Hematopoietic multipotent progenitor cell treated with erythropoietin and hydrocortisone succinate and interleukin-3 and kit ligand, for 15 days (in vitro differentiated cells): ENCODE results near the gene QPCT.
"Not testable (repeated sequence)": the region's sequence is repeated elsewhere in the genome, so short reads cannot be mapped to it uniquely, and the experiment has no call there.

Experiments
- DNase-seq: peaks from one replicate; pipeline ENCODE4 v3.0.0-alpha.2; 2015; ENCODE audit warnings: low spot score

Gene QPCT

DNA sequence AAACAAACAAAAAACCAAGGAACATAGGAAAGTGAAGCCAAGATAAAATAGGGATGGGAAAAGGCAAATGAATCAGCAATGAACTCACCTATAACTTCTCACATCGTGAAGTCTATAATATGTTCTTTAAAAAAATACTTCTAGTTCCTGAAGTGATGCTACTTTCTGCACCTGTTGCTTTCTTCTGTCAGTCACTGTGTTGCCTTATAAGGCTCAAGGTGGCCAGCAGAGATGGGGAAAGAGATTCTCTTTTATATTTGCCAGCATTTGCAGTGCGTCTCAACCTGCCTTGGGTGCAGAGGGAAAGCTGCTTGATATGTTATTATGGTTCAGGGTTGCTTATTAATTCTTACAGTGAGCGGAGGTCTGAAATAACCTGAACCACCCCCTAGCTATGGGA is 14.0 kb downstream of the QPCT start:
- no peak for DNase-seq

GRCh38 chr2:37361216-37361815 is 16.9 kb downstream of the QPCT start:
- DNase-seq, result no peak

GRCh38 chr2:37361994-37362698 is 17.7 kb downstream of the QPCT start:
- no peak for DNase-seq

- no peak for DNase-seq
These were observed 19.9 kb downstream of the QPCT start for GRCh38 chr2:37364351-37364750.

- DNase-seq, result no peak
These were observed 21.2 kb downstream of the QPCT start for GRCh38 chr2:37365669-37366068.

GRCh38 chr2:37366773-37367172 is 22.3 kb downstream of the QPCT start:
- DNase-seq, result no peak

- no peak for DNase-seq
These were observed 22.9 kb downstream of the QPCT start for GRCh38 chr2:37367310-37367709.

DNA sequence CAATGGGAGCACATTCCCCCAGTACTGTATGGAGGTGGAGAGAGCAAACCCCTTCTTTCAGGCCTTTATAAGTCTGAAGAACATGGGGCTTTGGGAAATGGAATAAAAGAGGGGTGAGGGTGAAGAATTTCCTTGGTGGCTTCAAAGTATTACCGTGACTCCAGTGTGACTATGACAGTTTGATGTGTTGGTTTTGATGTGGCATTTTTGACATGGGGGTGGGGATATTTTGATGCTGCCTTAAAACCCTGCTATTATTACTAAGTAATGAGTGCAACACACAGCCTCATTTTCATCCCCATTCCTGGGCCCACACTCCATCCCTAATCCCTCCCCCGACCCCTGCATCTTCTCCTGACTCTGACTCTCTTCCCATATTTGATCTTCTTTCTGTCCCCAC is 23.6 kb downstream of the QPCT start:
- DNase-seq, result no peak

DNA sequence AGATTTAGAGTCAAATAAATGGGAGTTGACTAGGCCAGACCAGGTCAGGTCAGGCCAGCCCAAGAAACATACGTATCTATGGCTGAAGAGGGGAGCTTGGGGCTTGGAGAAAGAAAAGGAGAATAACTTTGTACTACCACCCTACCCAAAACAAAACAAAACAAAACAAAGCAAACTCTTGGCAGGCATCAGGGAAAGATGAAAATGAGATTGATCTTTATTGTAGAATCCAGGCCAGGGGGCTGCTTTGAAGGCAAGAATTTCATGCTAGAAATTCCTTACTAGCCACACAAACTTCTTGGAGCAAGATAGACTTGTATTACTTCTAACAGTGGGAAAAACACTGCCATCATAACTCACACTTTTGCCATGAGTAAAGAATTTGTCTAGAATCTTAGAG is 26.2 kb downstream of the QPCT start:
- DNase-seq, result no peak

GRCh38 chr2:37372000-37372399 is 27.6 kb downstream of the QPCT start:
- DNase-seq, result no peak

GRCh38 chr2:37375741-37376288 is 31.4 kb downstream of the QPCT start:
- no peak for DNase-seq

GRCh38 chr2:37376421-37377186 is 32.2 kb downstream of the QPCT start:
- DNase-seq, result no peak

DNA sequence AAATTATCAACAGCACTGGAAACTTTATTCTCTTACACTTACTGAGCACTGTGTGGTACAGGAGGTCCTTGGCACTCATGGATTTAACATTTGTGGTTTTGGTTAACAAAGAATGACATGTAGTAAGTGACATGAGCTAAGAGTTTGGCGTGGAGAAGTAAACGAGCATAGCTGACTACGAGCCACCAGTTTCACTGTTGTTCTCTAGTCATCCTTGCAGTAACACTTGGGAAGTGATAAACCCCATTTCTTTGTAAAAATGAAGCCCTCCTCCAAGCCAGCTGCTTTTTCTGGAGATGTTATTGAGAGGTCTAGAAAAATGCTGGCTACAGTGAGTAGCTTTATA is 32.7 kb downstream of the QPCT start:
- DNase-seq, result no peak

DNA sequence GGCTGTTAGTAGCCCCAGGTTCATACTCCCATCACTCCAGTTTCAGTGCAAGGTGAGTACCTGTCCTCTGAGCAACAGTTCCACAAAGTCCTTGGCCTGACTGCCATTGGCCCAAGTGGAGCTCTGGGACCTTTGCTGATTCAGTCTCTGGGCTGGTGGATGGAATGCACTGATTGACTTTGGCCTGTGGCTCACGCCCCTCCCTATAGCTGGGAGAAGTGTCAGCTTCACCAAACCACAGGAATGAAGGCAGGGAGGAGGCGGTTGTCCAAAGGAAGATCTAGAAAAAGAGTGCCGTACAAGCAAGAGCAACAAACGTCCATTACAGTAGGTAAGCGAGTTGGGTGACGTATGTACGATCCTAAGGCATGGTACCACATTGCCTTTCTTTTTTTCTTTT is 34.0 kb downstream of the QPCT start:
- DNase-seq, result no peak

- DNase-seq, result no peak
These were observed 35.5 kb downstream of the QPCT start for GRCh38 chr2:37379881-37380296.

GRCh38 chr2:37380787-37381186 is 36.4 kb downstream of the QPCT start:
- not testable (repeated sequence) for DNase-seq

DNA sequence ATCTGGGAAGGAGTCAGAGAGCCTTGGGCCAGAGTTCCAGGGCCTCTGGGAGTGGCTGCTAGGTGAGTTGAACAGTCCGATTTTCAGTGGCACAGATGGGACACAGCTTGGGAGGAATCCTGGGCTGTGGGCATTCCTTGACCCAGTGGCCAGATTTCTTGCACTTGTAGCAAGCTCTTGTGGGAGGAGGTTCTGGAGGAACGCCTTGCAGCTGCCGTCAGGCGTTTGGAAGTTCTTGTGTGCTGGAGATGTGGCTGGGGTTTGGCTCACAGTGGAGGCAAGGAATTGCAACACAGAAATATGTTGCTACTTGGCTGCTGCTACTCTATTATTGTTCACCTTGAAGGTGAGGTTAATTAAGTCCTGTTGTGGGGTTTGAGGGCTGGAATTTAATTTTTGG is 39.8 kb downstream of the QPCT start:
- not testable (repeated sequence) for DNase-seq

DNA sequence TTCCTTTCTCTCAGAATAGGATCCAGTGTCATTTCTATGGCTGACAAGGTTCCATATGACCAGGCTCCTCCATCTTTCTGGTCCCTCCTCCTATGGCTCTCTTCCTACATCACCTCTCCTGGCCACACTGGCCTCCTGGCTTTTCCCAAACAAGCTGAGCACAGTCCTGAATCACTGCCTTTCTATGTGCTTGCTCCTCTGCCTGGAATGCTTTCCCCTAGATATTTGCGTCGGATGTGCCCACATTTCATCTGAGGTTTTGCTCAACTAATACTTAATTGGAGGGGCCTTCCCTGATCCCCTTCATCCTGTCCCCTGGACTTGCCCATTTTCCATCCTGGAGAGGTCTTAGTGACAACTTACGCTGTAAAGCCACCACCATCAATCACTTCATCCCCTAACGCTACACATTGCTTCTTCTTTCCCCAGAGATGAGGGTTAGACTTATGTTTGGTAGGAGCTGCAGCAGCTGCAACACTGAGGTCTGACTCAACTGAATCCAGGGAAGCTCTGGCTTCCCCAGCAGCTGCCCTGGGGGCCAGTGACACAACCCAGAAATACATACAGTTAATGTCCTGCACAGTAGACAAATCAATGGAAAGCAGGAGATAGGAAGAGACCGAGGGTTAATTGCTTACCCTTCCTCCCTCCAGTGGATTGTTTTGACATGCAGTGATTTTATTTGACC is 42.9 kb downstream of the QPCT start:
- no peak for DNase-seq

GRCh38 chr2:37388074-37388473 is 43.6 kb downstream of the QPCT start:
- DNase-seq, result no peak

DNA sequence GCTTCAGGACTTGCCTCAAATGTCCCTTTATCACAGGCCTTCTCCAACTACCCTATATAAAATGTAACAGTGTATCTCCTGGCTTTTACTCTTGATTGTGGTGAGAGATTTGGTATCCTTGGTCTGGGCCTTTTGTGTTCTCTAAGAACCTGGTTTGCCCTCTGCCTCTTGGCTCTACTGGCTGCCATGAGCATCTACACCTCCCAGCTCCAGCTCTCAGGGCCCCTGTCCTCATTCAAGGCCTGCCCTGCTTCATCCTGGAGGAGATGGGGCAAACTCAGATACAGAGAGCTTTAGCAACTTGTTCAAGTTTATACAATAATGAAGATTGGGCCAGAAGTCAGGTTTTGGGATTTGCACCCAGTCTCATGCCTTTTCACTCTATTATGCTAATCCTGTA is 45.0 kb downstream of the QPCT start:
- DNase-seq, result no peak

GRCh38 chr2:37389989-37390765 is 45.7 kb downstream of the QPCT start:
- DNase-seq, result no peak

GRCh38 chr2:37390777-37391176 is 46.3 kb downstream of the QPCT start:
- DNase-seq, result no peak
